Neural cell (in vitro differentiated cells): ENCODE data around the gene FAM20C. TPM values are rescaled to one million over a fixed set of nuclear protein-coding genes. Genes with fewer than 3 reads are reported as not detected.

Source experiments
- H2AFZ ChIP-seq: fragments of 200-600, 300-800 bp; sonication (generic), shearing (Covaris generic); 2 replicates; pipeline ENCODE4 v1.6.0; 2014; ENCODE audit warnings: low read depth, mild to moderate bottlenecking, antibody characterized with exemption, low read length, moderate library complexity
- H3F3A ChIP-seq: fragments of 200-600 bp; shearing (Covaris generic); 2 replicates; pipeline ENCODE4 v1.6.1; 2016; ENCODE audit warnings: mild to moderate bottlenecking, moderate library complexity, mixed read lengths, antibody characterized with exemption, low read length; ENCODE audit not compliant: insufficient read depth, poor library complexity, severe bottlenecking
- H3K27ac ChIP-seq: fragments of 200-600, 300-800 bp; sonication (generic), shearing (Covaris generic); 2 replicates; pipeline ENCODE4 v1.5.1; 2014; ENCODE audit warnings: mild to moderate bottlenecking, low read length, moderate library complexity
- H3K27me3 ChIP-seq: fragments of 300-800, 200-600 bp; sonication (generic), shearing (Covaris generic); 2 replicates; pipeline ENCODE4 v1.6.0; 2014; ENCODE audit warnings: mild to moderate bottlenecking, low read depth, low read length, moderate library complexity; ENCODE audit not compliant: insufficient read depth
- H3K36me3 ChIP-seq: fragments of 300-800, 200-600 bp; sonication (generic), shearing (Covaris generic); 2 replicates; pipeline ENCODE4 v1.5.1; 2014; ENCODE audit warnings: mild to moderate bottlenecking, antibody characterized with exemption, low read length, moderate library complexity; ENCODE audit not compliant: insufficient read depth
- H3K4me2 ChIP-seq: fragments of 300-800, 200-600 bp; sonication (generic), shearing (Covaris generic); 2 replicates; pipeline ENCODE4 v1.6.0; 2014; ENCODE audit warnings: mild to moderate bottlenecking, low read length
- H3K4me3 ChIP-seq: fragments of 300-800, 200-600 bp; sonication (generic), shearing (Covaris generic); 2 replicates; pipeline ENCODE4 v1.5.1; 2014; ENCODE audit warnings: mild to moderate bottlenecking, low read length, moderate library complexity
- H3K79me2 ChIP-seq: fragments of 200-600 bp; shearing (Covaris generic); replicated peaks from 2 replicates; pipeline ENCODE4 v1.6.0; 2014; ENCODE audit warnings: mild to moderate bottlenecking, low read length, moderate library complexity; ENCODE audit not compliant: insufficient read depth
- H3K9ac ChIP-seq: fragments of 300-800, 200-600 bp; sonication (generic), shearing (Covaris generic); 2 replicates; pipeline ENCODE4 v1.6.1; 2016; ENCODE audit warnings: mild to moderate bottlenecking, low read length, mixed read lengths
- H3K9me2 ChIP-seq: fragments of 200-600 bp; shearing (Covaris generic); 2 replicates; pipeline ENCODE4 v1.6.1; 2016; ENCODE audit warnings: mild to moderate bottlenecking, low read length, mixed read lengths; ENCODE audit not compliant: insufficient read depth
- H3K9me3 ChIP-seq: fragments of 200-600, 300-800 bp; sonication (generic), shearing (Covaris generic); 2 replicates; pipeline ENCODE4 v1.6.1; 2016; ENCODE audit warnings: mild to moderate bottlenecking, mixed run types, low read length, moderate library complexity, mixed read lengths
- H4K20me1 ChIP-seq: fragments of 200-600 bp; shearing (Covaris generic); 2 replicates; pipeline ENCODE4 v1.6.1; 2016; ENCODE audit warnings: mild to moderate bottlenecking, mixed run types; ENCODE audit not compliant: insufficient read depth
- EP300 ChIP-seq: fragments of 450-650 bp; conservative IDR thresholded peaks from 2 replicates; pipeline ENCODE4 v1.6.1; 2014; ENCODE audit warnings: antibody characterized with exemption, mild to moderate bottlenecking, moderate library complexity; ENCODE audit not compliant: poor library complexity, severe bottlenecking
- EZH2 ChIP-seq: fragments of 200-600, 300-800 bp; shearing (Covaris generic), sonication (generic); IDR thresholded peaks from 2 replicates; pipeline ENCODE4 v1.6.1; 2014; ENCODE audit warnings: antibody characterized with exemption, low read length, borderline replicate concordance, mild to moderate bottlenecking; ENCODE audit not compliant: insufficient read depth, poor library complexity, severe bottlenecking
- MXI1 ChIP-seq: fragments of 450-650 bp; conservative IDR thresholded peaks from 2 replicates; pipeline ENCODE4 v1.6.1; 2014; ENCODE audit warnings: antibody characterized with exemption, mild to moderate bottlenecking; ENCODE audit not compliant: poor library complexity, severe bottlenecking
- POLR2AphosphoS5 ChIP-seq: IDR thresholded peaks from 2 replicates; pipeline ENCODE4 v1.6.1; 2012
- RAD21 ChIP-seq: fragments of 450-650 bp; conservative IDR thresholded peaks from 2 replicates; pipeline ENCODE4 v1.6.1; 2014; ENCODE audit warnings: antibody characterized with exemption, mild to moderate bottlenecking, moderate library complexity
- REST ChIP-seq: IDR thresholded peaks from 2 replicates; pipeline ENCODE4 v1.6.1; 2012; ENCODE audit warnings: borderline replicate concordance
- SMC3 ChIP-seq: fragments of 450-650 bp; conservative IDR thresholded peaks from 2 replicates; pipeline ENCODE4 v1.6.1; 2014; ENCODE audit warnings: antibody characterized with exemption, mild to moderate bottlenecking, moderate library complexity; ENCODE audit not compliant: poor library complexity
- TAF1 ChIP-seq: IDR thresholded peaks from 2 replicates; pipeline ENCODE4 v1.6.1; 2012; ENCODE audit warnings: low read depth
- polyA plus RNA-seq: library from polyadenylated mRNA; depleted of rRNA; stranded (reverse); fragments of >200 nt; gene quantifications from 2 replicates; pipeline ENCODE4 v1.2.3, GENCODE V29; 2014
- TF ChIP-seq, protein P1 (sequence below): fragments of 450-650 bp; IDR thresholded peaks from 2 replicates; pipeline ENCODE4 v1.5.1; 2014; ENCODE audit warnings: antibody characterized with exemption, mild to moderate bottlenecking, moderate library complexity; ENCODE audit not compliant: poor library complexity, severe bottlenecking

The FAM20C gene
- polyA plus RNA-seq, 1 donor from 2014 or later, result 22.7 TPM

DNA sequence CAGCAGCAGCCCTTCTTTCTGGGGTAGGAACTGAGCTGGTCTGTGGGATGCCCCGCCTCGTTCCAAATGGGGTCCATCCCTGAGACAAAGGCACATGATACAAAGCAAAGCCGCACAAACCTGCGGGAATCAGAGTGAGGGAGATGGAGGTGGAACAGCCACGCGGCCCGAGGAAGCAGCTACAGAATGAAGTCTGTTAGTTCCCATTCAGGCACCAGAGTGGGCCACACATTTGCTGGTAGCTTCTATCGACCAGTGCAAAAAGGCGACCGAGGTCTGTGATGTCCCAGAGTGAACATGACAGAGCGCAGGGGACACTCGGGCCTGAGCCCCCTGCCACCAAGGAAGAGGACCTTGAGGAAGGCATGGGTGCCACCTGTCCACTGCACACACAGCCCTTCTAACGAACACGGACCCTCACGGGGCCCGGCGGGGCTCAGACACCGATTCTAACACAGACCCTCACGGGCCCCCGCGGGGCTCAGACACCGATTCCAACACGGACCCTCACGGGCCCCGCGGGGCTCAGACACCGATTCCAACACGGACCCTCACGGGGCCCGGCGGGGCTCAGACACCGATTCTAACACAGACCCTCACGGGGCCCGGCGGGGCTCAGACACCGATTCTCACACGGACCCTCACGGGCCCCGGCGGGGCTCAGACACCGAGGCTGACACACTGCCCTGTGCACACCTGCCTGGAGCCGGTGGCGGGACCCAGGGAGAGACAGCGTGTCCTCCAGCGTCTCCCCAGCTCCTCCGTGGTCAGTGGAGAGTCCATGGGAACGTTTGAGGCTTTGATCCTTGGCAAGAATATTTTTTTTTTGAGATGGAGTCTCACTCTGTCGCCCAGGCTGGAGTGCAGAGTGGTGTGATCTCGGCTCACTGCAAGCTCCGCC is 32.8 kb upstream of the FAM20C start:
- H4K20me1 ChIP-seq, result no peaks in the 10 kb centered on the region
- H3K79me2 ChIP-seq, result no peaks in the 10 kb centered on the region
- no peaks in the 10 kb centered on the region for H3K9me3 ChIP-seq
- H3K27ac ChIP-seq, result no peak overlapping the region
- no peak overlapping the region for H3K4me3 ChIP-seq
- no peaks in the 10 kb centered on the region for H3K27me3 ChIP-seq
- no peak overlapping the region for H2AFZ ChIP-seq
- no peaks in the 10 kb centered on the region for H3K9me2 ChIP-seq
- H3K9ac ChIP-seq, result no peak overlapping the region
- H3F3A ChIP-seq, result no peaks in the 10 kb centered on the region
- H3K36me3 ChIP-seq, result no peaks in the 10 kb centered on the region
- no peak overlapping the region for H3K4me2 ChIP-seq
- TF ChIP-seq MXI1 (no peak), EP300 (no peak), RAD21 (no peak), SMC3 (no peak), REST (no peak), TAF1 (no peak), POLR2AphosphoS5 (no peak), EZH2 (no peak)
- TF ChIP-seq, protein P1, sequence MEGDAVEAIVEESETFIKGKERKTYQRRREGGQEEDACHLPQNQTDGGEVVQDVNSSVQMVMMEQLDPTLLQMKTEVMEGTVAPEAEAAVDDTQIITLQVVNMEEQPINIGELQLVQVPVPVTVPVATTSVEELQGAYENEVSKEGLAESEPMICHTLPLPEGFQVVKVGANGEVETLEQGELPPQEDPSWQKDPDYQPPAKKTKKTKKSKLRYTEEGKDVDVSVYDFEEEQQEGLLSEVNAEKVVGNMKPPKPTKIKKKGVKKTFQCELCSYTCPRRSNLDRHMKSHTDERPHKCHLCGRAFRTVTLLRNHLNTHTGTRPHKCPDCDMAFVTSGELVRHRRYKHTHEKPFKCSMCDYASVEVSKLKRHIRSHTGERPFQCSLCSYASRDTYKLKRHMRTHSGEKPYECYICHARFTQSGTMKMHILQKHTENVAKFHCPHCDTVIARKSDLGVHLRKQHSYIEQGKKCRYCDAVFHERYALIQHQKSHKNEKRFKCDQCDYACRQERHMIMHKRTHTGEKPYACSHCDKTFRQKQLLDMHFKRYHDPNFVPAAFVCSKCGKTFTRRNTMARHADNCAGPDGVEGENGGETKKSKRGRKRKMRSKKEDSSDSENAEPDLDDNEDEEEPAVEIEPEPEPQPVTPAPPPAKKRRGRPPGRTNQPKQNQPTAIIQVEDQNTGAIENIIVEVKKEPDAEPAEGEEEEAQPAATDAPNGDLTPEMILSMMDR, result no peak

DNA sequence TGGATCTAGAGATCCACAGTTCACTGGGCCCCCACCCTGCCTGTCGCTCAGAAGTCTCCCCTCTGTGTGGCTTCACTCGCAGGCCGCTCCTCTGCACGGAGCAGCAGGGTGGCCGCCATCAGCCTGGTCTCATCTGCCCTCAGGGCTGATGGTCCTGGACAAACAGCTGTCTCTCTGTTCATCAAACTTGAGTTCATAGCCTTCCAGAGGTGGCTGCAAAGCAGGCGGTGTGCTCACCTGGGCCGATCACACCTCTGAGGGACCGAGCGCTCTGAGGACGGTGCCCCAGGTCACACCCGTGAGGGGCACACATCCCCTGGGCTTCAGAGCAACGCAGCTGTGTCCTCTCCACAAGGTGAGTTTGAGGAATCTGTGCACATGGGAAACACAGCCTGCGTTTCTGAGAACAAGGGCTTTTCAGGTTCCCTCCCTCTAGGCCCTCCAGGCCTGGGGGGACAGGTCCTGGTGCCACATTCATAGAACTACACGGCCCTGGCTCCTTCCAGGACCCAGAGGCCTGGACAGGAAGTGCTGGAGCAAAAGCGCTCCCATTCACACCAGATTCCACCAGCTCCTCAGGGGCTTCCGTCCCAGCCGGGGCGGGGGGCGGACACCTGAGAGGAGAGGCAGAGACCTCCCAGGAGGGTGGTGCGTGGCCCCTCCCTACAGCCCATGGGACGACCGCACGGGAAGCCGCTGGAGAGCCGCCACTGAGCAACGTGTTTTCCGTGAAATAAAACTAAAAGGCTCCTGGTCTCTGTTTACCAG is 31.2 kb upstream of the FAM20C start:
- Histone ChIP-seq H3K27ac (no peak overlapping the region), H3K4me2 (no peak overlapping the region), H4K20me1 (no peaks in the 10 kb centered on the region), H3K9ac (no peak overlapping the region), H3F3A (no peaks in the 10 kb centered on the region), H3K27me3 (no peaks in the 10 kb centered on the region), H3K4me3 (no peak overlapping the region), H3K36me3 (no peaks in the 10 kb centered on the region), H2AFZ (no peak overlapping the region), H3K9me2 (no peaks in the 10 kb centered on the region), H3K79me2 (no peaks in the 10 kb centered on the region), H3K9me3 (no peaks in the 10 kb centered on the region)
- TF ChIP-seq EP300 (no peak), MXI1 (no peak), POLR2AphosphoS5 (no peak), EZH2 (no peak), REST (no peak), SMC3 (no peak), TAF1 (no peak), RAD21 (no peak)
- TF ChIP-seq, protein P1, result no peak
